Transverse colon (tissue), 3 donors: ENCODE results near the gene SSBP4.

Source experiments
- CTCF ChIP-seq, 5 experiments: fragments of 200-600 bp in 3 of 5; fragments of 450-650 bp in 2 of 5; sonication (generic) in 3 of 5; IDR thresholded peaks; 1 replicate in 2 of 5; 2 replicates in 3 of 5; pipeline ENCODE4 v1.5.1; 2016 to 2017; ENCODE audit warnings: antibody characterized with exemption in 5 of 5, inconsistent platforms in 3 of 5, mild to moderate bottlenecking in 2 of 5, moderate library complexity in 1 of 5
- EP300 ChIP-seq: sonication (generic); formaldehyde crosslinking; IDR thresholded peaks from one replicate; pipeline ENCODE4 v1.6.1; 2017; ENCODE audit warnings: antibody characterized with exemption, low read depth
- POLR2A ChIP-seq: fragments of 450-650 bp; IDR thresholded peaks from one replicate; pipeline ENCODE4 v1.6.1; 2016; ENCODE audit warnings: antibody characterized with exemption, mild to moderate bottlenecking, moderate library complexity

- no peak for TF ChIP-seq EP300
- TF ChIP-seq CTCF (IDR thresholded peaks at IDR 0.05), result no peak
- TF ChIP-seq POLR2A, result peak; percentile 46
Measured at GRCh38 chr19:18397242-18398202, 21.7 kb upstream of the SSBP4 start, which contains the start of gene LRRC25.
